ENCODE measurements around the gene RWDD1. TPM values are rescaled to one million over a fixed set of nuclear protein-coding genes. Genes with fewer than 3 reads are reported as not detected.

The RWDD1 gene
- total and polyA plus RNA-seq, 2 donors (not counting 1 experiment from before 2014, with no cell fraction given) = 18.0 to 22.4 TPM

DNA sequence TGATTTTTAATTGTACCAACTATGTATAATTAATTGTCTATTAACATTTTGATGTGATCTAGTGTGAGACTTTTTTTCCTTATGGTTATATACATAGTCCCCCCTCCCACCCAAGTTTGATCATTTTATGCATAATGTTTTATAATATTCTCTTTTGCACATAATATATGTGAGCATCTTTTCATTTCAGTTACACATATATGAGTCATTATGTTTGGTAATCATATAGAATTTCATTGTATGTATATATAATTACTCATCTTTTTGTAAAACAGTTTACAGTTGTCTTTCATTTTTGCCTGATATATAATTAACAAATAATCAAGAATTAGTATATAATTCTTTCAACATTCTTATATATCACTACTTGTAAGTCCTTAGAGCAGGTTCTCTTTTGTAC lies 15.0 kb downstream of the RWDD1 start:
- Histone ChIP-seq H2AFZ (ENCODE audit: insufficient read depth, low read depth, low read length, poor library complexity, severe bottlenecking) (no peak overlapping the region), H4K20me1 (ENCODE audit: control insufficient read depth, insufficient read depth, low read length, poor library complexity, severe bottlenecking) (peaks cover 4% of the 10 kb centered on the region), H3K36me3 (replicated peaks in 1 of 2; ENCODE audit: control extremely low read depth in 1 of 2, control insufficient read depth in 1 of 2, extremely low read depth in 1 of 2, insufficient read depth in 2 of 2, low read length in 1 of 2) (peaks cover 9 to 46% of the 10 kb centered on the region in 2 experiments), H3K4me1 (ENCODE audit: control insufficient read depth in 2 of 2, insufficient read depth in 2 of 2, low read length in 2 of 2) (no peaks in the 10 kb centered on the region), H3K9ac (ENCODE audit: low read length) (no peak overlapping the region), H3K4me2 (replicated peaks; ENCODE audit: low read depth, low read length, poor library complexity, severe bottlenecking) (no peak overlapping the region), H3K4me3 (ENCODE audit: control extremely low read depth in 1 of 5, extremely low read depth in 1 of 5, insufficient read depth in 1 of 5, low read depth in 2 of 5, low read length in 4 of 5) (no peak overlapping the region), H3K27me3 (replicated peaks in 1 of 4; ENCODE audit: control extremely low read depth in 1 of 4, control insufficient read depth in 3 of 4, insufficient read depth in 4 of 4, low read length in 3 of 4) (no peaks in the 10 kb centered on the region), H3K9me3 (ENCODE audit: control extremely low read depth in 1 of 3, control insufficient read depth in 2 of 3, insufficient read depth in 1 of 3, low read length in 2 of 3) (no peaks in the 10 kb centered on the region), H3K79me2 (ENCODE audit: control insufficient read depth, insufficient read depth, low read length) (peaks cover 4% of the 10 kb centered on the region), H3K27ac (ENCODE audit: low read length in 2 of 2) (no peak overlapping the region)
- ChIA-PET POLR2A (no interaction called here), CTCF (no interaction called here)
- Mint-ChIP-seq H3K27ac (no peak overlapping the region), H3K9me3 (ENCODE audit: insufficient read depth) (no peaks in the 10 kb centered on the region), H3K4me1 (no peaks in the 10 kb centered on the region), H3K4me3 (no peak overlapping the region), H3K27me3 (no peaks in the 10 kb centered on the region)
- DNase-seq = no peak
- intact Hi-C loops (cut with micrococcal nuclease) = no loop called here
- TF ChIP-seq EZH2 (IDR thresholded peaks at IDR 0.05; ENCODE audit: borderline replicate concordance, insufficient read depth, low read depth, low read length, poor library complexity, severe bottlenecking) = no peak
- TF ChIP-seq, protein P1, sequence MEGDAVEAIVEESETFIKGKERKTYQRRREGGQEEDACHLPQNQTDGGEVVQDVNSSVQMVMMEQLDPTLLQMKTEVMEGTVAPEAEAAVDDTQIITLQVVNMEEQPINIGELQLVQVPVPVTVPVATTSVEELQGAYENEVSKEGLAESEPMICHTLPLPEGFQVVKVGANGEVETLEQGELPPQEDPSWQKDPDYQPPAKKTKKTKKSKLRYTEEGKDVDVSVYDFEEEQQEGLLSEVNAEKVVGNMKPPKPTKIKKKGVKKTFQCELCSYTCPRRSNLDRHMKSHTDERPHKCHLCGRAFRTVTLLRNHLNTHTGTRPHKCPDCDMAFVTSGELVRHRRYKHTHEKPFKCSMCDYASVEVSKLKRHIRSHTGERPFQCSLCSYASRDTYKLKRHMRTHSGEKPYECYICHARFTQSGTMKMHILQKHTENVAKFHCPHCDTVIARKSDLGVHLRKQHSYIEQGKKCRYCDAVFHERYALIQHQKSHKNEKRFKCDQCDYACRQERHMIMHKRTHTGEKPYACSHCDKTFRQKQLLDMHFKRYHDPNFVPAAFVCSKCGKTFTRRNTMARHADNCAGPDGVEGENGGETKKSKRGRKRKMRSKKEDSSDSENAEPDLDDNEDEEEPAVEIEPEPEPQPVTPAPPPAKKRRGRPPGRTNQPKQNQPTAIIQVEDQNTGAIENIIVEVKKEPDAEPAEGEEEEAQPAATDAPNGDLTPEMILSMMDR (IDR thresholded peaks at IDR 0.05) = no peak
- ATAC-seq (ENCODE audit: low read depth) = no peak

DNA sequence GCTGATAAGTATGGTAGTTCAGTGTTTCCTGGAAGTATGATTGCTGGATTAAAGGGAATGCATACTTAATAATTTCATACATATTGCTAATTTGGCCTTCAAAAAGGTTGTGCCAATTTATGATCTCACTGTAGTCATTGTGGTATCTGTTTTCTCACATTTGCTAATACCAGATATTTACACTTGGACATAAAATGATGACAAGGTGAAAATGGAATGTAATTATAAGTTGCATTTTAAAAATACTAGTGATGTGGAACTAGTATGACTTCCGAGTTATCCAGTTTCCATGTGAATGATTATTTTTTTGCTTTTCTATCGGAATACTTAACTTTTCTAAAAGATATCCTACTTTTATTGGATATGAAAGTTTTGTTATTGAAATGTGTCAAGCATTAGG lies 15.4 kb downstream of the RWDD1 start:
- Histone ChIP-seq H3K79me2 (ENCODE audit: control insufficient read depth, insufficient read depth, low read length) (peaks cover 4% of the 10 kb centered on the region), H2AFZ (ENCODE audit: insufficient read depth, low read depth, low read length, poor library complexity, severe bottlenecking) (no peak overlapping the region), H4K20me1 (ENCODE audit: control insufficient read depth, insufficient read depth, low read length, poor library complexity, severe bottlenecking) (peaks cover 4% of the 10 kb centered on the region), H3K27ac (ENCODE audit: low read length in 2 of 2) (no peak overlapping the region), H3K36me3 (replicated peaks in 1 of 2; ENCODE audit: control extremely low read depth in 1 of 2, control insufficient read depth in 1 of 2, extremely low read depth in 1 of 2, insufficient read depth in 2 of 2, low read length in 1 of 2) (peaks cover 13 to 51% of the 10 kb centered on the region in 2 experiments), H3K4me1 (ENCODE audit: control insufficient read depth in 2 of 2, insufficient read depth in 2 of 2, low read length in 2 of 2) (no peaks in the 10 kb centered on the region), H3K9ac (ENCODE audit: low read length) (no peak overlapping the region), H3K4me3 (ENCODE audit: control extremely low read depth in 1 of 5, extremely low read depth in 1 of 5, insufficient read depth in 1 of 5, low read depth in 2 of 5, low read length in 4 of 5) (no peak overlapping the region), H3K27me3 (replicated peaks in 1 of 4; ENCODE audit: control extremely low read depth in 1 of 4, control insufficient read depth in 3 of 4, insufficient read depth in 4 of 4, low read length in 3 of 4) (no peaks in the 10 kb centered on the region), H3K4me2 (replicated peaks; ENCODE audit: low read depth, low read length, poor library complexity, severe bottlenecking) (no peak overlapping the region), H3K9me3 (ENCODE audit: control extremely low read depth in 1 of 3, control insufficient read depth in 2 of 3, insufficient read depth in 1 of 3, low read length in 2 of 3) (no peaks in the 10 kb centered on the region)
- H3K9me3 Mint-ChIP-seq (ENCODE audit: insufficient read depth) = no peaks in the 10 kb centered on the region
- no peak for TF ChIP-seq EZH2 (IDR thresholded peaks at IDR 0.05; ENCODE audit: borderline replicate concordance, insufficient read depth, low read depth, low read length, poor library complexity, severe bottlenecking)
- TF ChIP-seq, protein P1 (IDR thresholded peaks at IDR 0.05) = no peak
- no CpG with 5 or more reads among the region's 2 CpGs for WGBS (ENCODE audit: insufficient coverage)
- no peak for DNase-seq
- no peaks in the 10 kb centered on the region for H3K4me1 Mint-ChIP-seq
- ChIA-PET POLR2A (no interaction called here), CTCF (no interaction called here)
- H3K4me3 Mint-ChIP-seq = no peak overlapping the region
- intact Hi-C loops (cut with micrococcal nuclease) = no loop called here
- no peak for ATAC-seq (ENCODE audit: low read depth)
- H3K27ac Mint-ChIP-seq = no peak overlapping the region
- H3K27me3 Mint-ChIP-seq = no peaks in the 10 kb centered on the region
